Heart right ventricle (tissue), 16 donors: Measurements from ENCODE around the gene ABCA10. TPM values are rescaled to one million over a fixed set of nuclear protein-coding genes. Genes with fewer than 3 reads are reported as not detected.
A peak's percentile ranks its signal among the peaks of the same experiment; 100 is the strongest.

Experiments
- ATAC-seq, 8 donors: fragments of 200-7000 bp; cut with Tn5 transposase; one replicate each; pipeline ENCODE4 v1.9.1; 2020; ENCODE audit warnings: mild to moderate bottlenecking in 8 of 8, moderate library complexity in 8 of 8, moderate number of reproducible peaks in 1 of 8
- DNase-seq, 2 donors: peaks; one replicate each; pipeline ENCODE4 v3.0.0-alpha.2; 2020
- H3K27ac ChIP-seq, 10 donors: fragments of 200-600 bp; sonication (generic) in 2 of 10; one replicate each; pipeline versions ENCODE4 v1.5.0 to v1.8.0; 2020 to 2022; ENCODE audit warnings: mild to moderate bottlenecking in 3 of 10
- H3K27me3 ChIP-seq, 7 donors: fragments of 200-600 bp; one replicate each; pipeline ENCODE4 v1.8.0; 2021 to 2022; ENCODE audit warnings: mild to moderate bottlenecking in 2 of 7
- H3K36me3 ChIP-seq, 9 donors: fragments of 200-600 bp; sonication (generic) in 1 of 9; one replicate each; pipeline versions ENCODE4 v1.5.0 to v1.8.0; 2020 to 2022; ENCODE audit warnings: mild to moderate bottlenecking in 2 of 9
- H3K4me1 ChIP-seq, 9 donors: fragments of 200-600 bp; sonication (generic) in 1 of 9; one replicate each; pipeline versions ENCODE4 v1.5.0 to v1.8.0; 2020 to 2022; ENCODE audit warnings: mild to moderate bottlenecking in 4 of 9
- H3K4me3 ChIP-seq, 10 donors: fragments of 200-600 bp; sonication (generic) in 2 of 10; one replicate each; pipeline versions ENCODE4 v1.5.0 to v1.8.0; 2020 to 2022; ENCODE audit warnings: mild to moderate bottlenecking in 7 of 10, moderate library complexity in 2 of 10
- H3K9me3 ChIP-seq, 11 donors: fragments of 200-600 bp in 10 of 11; sonication (generic) in 2 of 11; one replicate each; pipeline versions ENCODE4 v1.5.0 to v1.8.0; 2013 to 2022; ENCODE audit warnings: mild to moderate bottlenecking in 2 of 11, control low read depth in 1 of 11, moderate library complexity in 1 of 11
- CTCF ChIP-seq, 9 donors: fragments of 200-600 bp; sonication (generic) in 2 of 9; IDR thresholded peaks; one replicate each; pipeline versions ENCODE4 v1.5.0 to v1.8.0; 2021 to 2022; ENCODE audit warnings: antibody characterized with exemption in 9 of 9, mild to moderate bottlenecking in 5 of 9, moderate library complexity in 1 of 9
- WGBS, 2 donors: extraction: QIAGEN DNeasy Blood & Tissue Kit; methylation state at CpG; one replicate each; pipeline ENCODE4 v1.1.7; 2013; ENCODE audit warnings: inconsistent platforms in 1 of 2; 5-methylcytosine and 5-hydroxymethylcytosine counted together
- intact Hi-C, 10 donors: fragments of 100-400 bp; cut with DNase I; formaldehyde crosslinking; loops; one replicate each; pipeline versions ENCODE4 v1.11.1 to v1.14.2; 2022
- microRNA-seq, 2 donors: library from miRNA; unstranded; fragments of <30 nt; microRNA quantifications; one replicate each; pipeline ENCODE4 v1.2.0, GENCODE V29; 2021
- polyA plus RNA-seq, 2 donors: library from polyadenylated mRNA; stranded (reverse); fragments of 200-250 nt; gene quantifications; one replicate each; pipeline ENCODE4 v1.2.3, GENCODE V29; 2013
- total RNA-seq, 10 donors: library from RNA; stranded (reverse); fragmentation: NEBNext Ultra II Directional in 3 of 10; extraction: Animal tissue kit (Norgen Biotek cat#: 25700) in 3 of 10; gene quantifications; one replicate each; pipeline versions ENCODE4 v1.2.1 to v1.2.4, GENCODE V29; 2021 to 2023
- donor health status: Arrhythmogenic right ventricular cardiomyopathy.
- donor health status: ischemic (EF 13 %, LVEDD 7.1; RV severe dilation, severe dysfunction).
- donor health status: healthy with polysubstance abuse.
- donor health status: DM: no; HTN: yes; CAD: no.
- donor health status: DM: no; HTN: no; CAD: no.
- donor health status: ischemic (EF 25% LVEDD 6.9; RV normal size, moderate dysfunction).
- donor health status: ischemic (EF 25% LVEDD 5.7; RV mildly dilated, moderate dysfunction).
- donor health status: healthy.
- donor health status: DM: yes; HTN: yes; CAD: no.
- donor health status: Ischemic cardiomyopathy.
- donor health status: ischemic (EF 35%, LVEDD 5.7; RV mildly dilated, moderate dysfunction).
- donor health status: nonischemic (EF 11% LVEDD 7.7; RV severe dilation, severe dysfunction).
- donor health status: DM: yes; HTN: yes; CAD: no.
- donor health status: PGD.
- donor health status: ischemic (EF 29% LVEDD 5.4; RV normal size, mild dysfunction).
- donor health status: nonischemic (EF 23%, LVEDD 6.1; RV moderate dilation, normal function).

The ABCA10 gene
- total and polyA plus RNA-seq, 12 donors = 1.0 to 60.9 (median 3.6) TPM

GRCh38 chr17:69103557-69104233 lies 124.9 kb downstream of the ABCA10 start:
- Histone ChIP-seq H3K36me3 (peaks cover 0 to 59% (median 3%) of the 10 kb centered on the region in 9 donors), H3K27ac (no peak overlapping the region)
- intact Hi-C loops = no loop called here

GRCh38 chr17:69098625-69099024 lies 130.0 kb downstream of the ABCA10 start:
- DNase-seq (no peak), ATAC-seq (no peak)
- H3K9me3 ChIP-seq = no peaks in the 10 kb centered on the region
- H3K4me3 ChIP-seq = no peak overlapping the region
- H3K27me3 ChIP-seq = no peaks in the 10 kb centered on the region
- H3K36me3 ChIP-seq = peaks cover 0 to 70% (median 3%) of the 10 kb centered on the region in 9 donors
- peaks cover 0 to 17% (median 0%) of the 10 kb centered on the region in 9 donors for H3K4me1 ChIP-seq
- H3K27ac ChIP-seq = peak overlapping the region in 1 of 10 donors; percentile 46
- WGBS, 2 donors = 83 to 93% methylated on average over 4 of the region's 4 CpGs
- intact Hi-C loops = no loop called here
- TF ChIP-seq CTCF (IDR thresholded peaks at IDR 0.05) = no peak

More at GRCh38 chr17:69103557-69104233, 124.9 kb downstream of the ABCA10 start:
- 86 to 87% methylated on average over 9 of the region's 9 CpGs for WGBS, 2 donors
- Histone ChIP-seq H3K9me3 (no peaks in the 10 kb centered on the region), H3K4me1 (peaks cover 0 to 5% (median 0%) of the 10 kb centered on the region in 9 donors), H3K27me3 (no peaks in the 10 kb centered on the region), H3K4me3 (no peak overlapping the region)
- no peak for TF ChIP-seq CTCF (IDR thresholded peaks at IDR 0.05)
- DNase-seq (no peak), ATAC-seq (no peak)

Small RNA genes within 50 kb of the gene (microRNA-seq; reads per million reads assigned to microRNA genes)
- gene MIR4524A = 0 reads per million in 2 donors
- 0 reads per million in 2 donors for gene MIR4524B

Other genes starting within 250 kb of the ABCA10 start
- gene ABCA9, start 167.9 kb downstream of the ABCA10 start, total RNA-seq = 10 to 100 TPM in 5 of 10 donors, 1 to 10 TPM in 5; 4.5 to 38.6 (median 9.3) TPM
- gene ABCA9, start 167.9 kb downstream of the ABCA10 start, polyA plus RNA-seq = 10 to 100 TPM in 1 of 2 donors, 1 to 10 TPM in 1; 3.8 to 29.5 TPM
- 10 to 100 TPM in 7 of 10 donors, 1 to 10 TPM in 3; 5.7 to 29.2 (median 15.0) TPM for gene ABCA6, start 86.9 kb downstream of the ABCA10 start, total RNA-seq
- 10 to 100 TPM in 1 of 2 donors, 1 to 10 TPM in 1; 7.0 to 38.0 TPM for gene ABCA6, start 86.9 kb downstream of the ABCA10 start, polyA plus RNA-seq
- gene ABCA5, start 98.3 kb upstream of the ABCA10 start, total RNA-seq = 10 to 100 TPM; 16.2 to 26.6 (median 19.3) TPM
- 10 to 100 TPM in 1 of 2 donors, 1 to 10 TPM in 1; 6.9 to 46.7 TPM for gene ABCA5, start 98.3 kb upstream of the ABCA10 start, polyA plus RNA-seq
- gene MAP2K6, start 185.9 kb upstream of the ABCA10 start, total RNA-seq = 1 to 10 TPM in 8 of 10 donors, under 1 TPM in 2; 0.89 to 4.0 (median 2.4) TPM
- gene MAP2K6, start 185.9 kb upstream of the ABCA10 start, polyA plus RNA-seq = 1 to 10 TPM in 1 of 2 donors, under 1 TPM in 1; 0.88 to 1.5 TPM